ENCODE measurements around the gene NISCH. TPM values are rescaled to one million over a fixed set of nuclear protein-coding genes. Genes with fewer than 3 reads are reported as not detected.

Gene NISCH
- total RNA-seq (2022; extraction: Qiagen RNA extraction; ENCODE audit: low read depth) = 12.3 to 15.0 TPM (median 13.4 TPM) in 5 replicates

DNA sequence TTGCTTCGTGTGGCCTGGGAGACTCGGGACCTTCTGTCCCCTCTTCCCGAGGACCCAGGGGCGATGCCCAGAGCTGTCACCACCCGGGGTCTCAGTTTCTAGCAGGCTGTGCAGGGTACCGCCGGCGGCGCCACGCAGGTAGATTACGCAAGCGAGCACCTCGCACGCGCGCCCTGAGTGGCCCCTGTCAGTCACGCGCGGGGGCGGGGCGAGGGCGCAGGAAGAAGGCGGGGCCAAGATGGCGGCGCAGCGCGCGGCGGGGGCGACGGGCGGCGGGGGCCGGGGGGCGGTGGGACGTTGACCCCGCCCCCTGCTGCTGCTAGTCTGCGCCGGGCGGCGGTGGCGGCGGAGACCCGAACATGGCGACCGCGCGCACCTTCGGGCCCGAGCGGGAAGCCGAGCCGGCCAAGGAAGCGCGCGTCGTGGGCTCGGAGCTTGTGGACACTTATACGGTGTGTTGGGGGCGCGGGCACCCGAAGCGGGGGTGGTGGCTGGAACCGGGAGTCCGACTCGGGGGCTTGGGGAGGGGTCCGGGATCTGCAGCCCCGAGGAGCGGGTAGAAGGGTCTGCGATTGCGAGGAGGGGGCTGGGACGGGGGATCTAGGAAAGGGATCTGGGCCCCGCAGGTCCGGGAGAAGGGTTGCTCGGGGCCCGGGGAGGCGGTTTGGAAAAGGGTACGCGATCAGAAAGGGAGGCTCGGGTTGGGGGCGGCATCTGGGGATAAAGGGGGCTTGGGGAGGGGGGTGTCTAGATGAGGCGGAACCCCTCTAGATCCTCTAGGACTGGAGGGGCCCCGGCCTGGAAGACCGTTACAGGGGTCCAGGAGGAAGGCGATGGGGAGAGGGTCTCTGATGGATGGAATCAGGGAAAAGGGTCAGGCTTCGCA lies at the start of gene NISCH:
NISCH (plus strand) TSS at position 322 of the 886 bp plus-strand sequence; CDS start at position 360, 38 bp downstream.

DNA sequence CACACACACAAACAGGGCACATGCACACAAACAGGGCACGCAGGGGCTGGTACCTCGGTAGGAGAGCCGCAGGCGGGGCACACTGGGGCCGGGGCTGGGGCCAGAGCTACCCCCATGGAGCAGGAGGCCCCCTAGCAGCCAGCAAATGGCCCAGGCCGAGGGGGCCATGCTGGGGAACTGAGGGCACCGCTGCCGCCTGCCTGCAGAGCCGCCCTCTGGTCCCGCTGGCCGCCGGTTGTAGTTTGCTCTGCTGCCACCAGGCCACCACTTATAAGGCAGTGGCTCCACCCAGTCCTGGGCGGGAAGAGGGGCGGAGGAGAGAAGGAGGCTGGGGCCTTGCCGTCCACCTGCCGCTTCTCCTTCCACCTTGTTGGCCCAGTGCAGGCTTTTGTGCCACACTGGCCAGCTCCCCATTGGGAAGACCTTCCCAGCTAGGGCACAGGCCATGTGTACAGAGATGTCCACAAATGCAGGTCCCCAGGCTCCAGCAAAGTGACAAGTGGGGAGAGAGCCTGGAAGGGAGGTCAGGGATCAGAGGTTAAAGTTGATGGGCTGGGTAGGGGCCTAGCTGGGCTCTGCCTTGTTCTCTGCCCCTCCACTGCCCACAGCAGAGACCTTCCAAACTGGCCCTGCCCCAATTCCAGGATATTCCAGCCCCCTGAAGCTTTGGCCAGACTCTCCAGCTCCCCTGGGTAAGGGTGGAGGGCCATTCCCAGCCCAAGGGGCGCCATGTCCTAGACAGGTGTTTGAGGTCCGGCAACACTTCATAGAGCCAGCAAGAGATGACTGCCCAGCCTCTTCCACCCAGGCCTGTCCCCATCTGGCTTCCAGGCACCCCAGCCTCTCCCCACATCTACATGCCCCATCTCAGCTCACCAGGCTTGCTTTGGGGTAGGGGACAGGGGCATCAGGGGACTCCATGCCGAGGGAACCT lies 10.3 kb upstream of the NISCH start, which contains the start of gene SEMA3G:
SEMA3G (minus strand) TSS at position 244 of the 934 bp plus-strand sequence; CDS start at position 168, 76 bp downstream.

DNA sequence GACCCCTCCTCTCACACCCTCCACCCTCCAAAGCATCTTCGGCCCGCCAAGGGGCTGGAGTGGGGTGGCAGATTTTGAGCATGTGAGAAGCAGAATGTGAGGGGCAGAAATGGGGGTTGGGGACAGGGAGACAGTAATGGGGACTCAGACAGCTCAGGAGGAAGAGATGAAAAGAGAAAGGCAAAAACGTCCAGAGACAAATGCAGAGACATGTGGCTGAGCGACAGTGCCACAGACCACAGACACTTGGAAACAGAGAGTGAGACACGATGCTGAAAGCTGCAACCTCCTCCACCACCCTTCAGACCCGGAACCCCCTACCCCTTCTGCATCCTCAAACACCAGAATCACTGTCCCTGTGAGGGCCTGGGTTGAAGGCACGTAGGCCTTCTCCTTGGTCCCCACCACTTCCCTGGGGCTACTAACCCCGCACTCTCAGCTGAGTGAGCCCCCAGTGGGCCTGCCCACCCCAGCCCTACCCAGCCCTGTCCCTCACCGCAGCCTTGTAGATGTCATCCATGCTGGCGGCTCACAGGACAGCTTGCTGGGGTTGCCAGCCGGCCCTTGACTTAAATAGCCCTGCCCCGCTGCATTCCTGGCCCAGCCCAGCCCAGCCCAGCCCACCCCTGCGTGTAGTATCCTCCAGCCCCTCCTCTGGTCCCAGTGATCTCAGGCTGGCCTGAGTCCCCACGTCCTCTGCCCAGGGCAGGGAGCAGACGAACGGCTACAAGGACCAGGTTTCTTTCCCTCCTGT lies 1.7 kb upstream of the NISCH start, which contains the start of gene TNNC1:
TNNC1 (minus strand) TSS at position 546 of the 754 bp plus-strand sequence; CDS start at position 520, 26 bp downstream.

DNA sequence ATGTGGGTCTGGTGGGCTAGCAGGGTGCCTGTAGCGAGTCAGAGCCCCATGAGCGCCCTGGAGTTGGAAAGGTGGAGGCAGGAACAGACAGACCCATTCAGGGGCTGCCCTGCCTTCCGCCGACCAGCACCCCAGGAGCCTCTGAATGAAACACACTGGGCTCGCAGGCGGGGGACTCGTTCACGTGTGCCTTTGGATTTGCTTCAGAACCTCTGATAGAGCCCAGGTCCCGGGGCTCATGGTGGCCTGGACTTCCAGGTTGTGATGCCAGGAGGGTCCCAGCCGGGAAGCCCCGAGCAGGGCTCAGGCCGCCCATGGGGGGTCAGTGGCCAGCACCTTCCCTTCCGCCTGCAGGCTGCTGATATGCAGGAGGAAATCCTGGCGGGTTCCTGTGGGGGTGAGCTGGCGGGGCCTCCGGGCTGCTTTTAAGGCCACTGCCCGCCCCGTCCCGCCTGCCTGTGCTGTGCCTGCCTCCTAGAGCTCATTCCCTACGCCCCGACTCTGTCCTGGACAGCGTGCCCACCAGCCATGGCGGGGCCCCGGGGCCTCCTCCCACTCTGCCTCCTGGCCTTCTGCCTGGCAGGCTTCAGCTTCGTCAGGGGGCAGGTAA lies 39.6 kb downstream of the NISCH start, which contains the start of gene STAB1:
STAB1 (plus strand) TSS at position 453 of the 610 bp plus-strand sequence; CDS start at position 529, 76 bp downstream.

DNA sequence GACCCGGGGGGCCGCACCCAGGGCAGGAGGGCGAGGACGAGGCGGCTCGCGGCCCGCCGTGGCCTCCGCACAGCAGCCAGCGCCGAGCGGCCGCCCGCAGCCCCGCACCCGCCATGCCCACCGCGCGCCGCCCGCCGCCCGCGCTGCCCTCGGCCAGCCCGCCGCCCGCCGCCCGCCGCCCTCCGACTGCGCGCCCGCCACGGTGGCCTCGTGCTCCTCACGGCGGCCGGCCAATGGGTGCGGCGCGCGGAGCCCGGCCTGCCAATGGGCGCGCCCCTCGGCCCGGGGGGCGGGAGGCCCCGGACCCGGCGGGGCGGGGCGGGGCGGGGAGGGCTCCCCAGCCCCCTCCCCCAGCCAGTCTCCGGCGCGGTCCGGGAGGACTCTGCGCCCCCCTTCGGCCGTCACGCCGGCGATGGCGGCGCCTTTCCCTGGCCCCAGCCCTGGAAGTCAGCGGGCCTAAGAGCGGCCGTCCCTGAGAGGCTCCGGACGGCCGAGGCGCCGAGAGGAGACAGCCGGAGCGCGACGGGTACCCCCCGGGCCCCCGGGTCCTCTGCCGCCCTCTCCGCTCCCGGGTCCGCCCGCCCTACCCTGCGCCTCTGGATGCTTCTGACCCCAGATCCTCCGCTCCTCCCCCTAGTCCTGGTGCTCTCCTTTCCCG lies 78.3 kb downstream of the NISCH start, which contains the start of gene NT5DC2:
NT5DC2 (minus strand) TSS at position 235 of the 658 bp plus-strand sequence; CDS start at position 115, 120 bp downstream.

DNA sequence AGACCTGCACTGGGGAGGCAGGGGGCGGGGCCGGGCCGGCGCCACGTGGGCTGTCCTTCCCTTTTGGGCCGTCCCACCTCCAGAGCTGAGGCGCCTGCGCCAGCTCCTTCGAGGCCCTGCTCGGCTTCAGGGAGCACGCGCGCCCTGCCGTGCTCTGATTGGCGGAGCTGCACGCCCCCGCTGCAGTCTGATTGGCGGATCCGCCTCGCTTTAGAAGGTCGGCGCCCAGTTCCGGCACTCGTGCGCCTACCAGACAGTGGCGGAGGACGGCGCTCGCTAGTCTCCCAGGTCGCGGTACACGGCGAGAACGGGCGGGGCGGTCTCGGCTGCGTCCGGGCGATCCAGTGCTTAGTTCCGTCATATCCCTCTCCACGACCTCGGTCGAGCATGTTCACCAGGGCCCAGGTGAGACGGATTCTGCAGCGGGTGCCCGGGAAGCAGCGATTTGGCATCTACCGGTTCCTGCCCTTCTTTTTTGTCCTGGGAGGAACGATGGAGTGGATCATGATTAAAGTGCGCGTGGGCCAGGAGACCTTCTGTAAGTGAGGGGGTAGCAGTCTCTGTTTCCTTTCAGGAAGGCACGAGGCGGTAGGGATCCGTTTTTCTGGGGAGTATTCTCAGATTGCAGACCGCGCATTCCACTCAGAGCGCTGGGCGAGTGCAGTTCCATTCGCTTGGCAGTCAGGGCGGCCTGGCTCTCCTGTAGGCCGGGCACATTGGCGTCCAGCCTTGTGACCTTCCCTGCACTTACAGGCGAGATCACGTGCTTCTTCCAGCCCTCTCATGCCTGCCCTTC lies 81.2 kb downstream of the NISCH start, which contains the start of gene UQCC5:
UQCC5 (plus strand) TSS at position 237 of the 796 bp plus-strand sequence; CDS start at position 388, 151 bp downstream.

Other genes with a start within 250 kb of the NISCH start
- 0.08 TPM in 2 of 5 replicates, not detected in the others for gene TLR9, start 230.0 kb upstream of the NISCH start, total RNA-seq (2022; extraction: Qiagen RNA extraction; ENCODE audit: low read depth)
- 67.0 to 80.9 TPM (median 68.5 TPM) in 5 replicates for gene TWF2, start 216.4 kb upstream of the NISCH start, total RNA-seq (2022; extraction: Qiagen RNA extraction; ENCODE audit: low read depth)
- 4.2 to 5.8 TPM (median 5.2 TPM) in 5 replicates for gene PPM1M, start 209.8 kb upstream of the NISCH start, total RNA-seq (2022; extraction: Qiagen RNA extraction; ENCODE audit: low read depth)
- 49.8 to 53.8 TPM (median 52.2 TPM) in 5 replicates for gene WDR82, start 177.0 kb upstream of the NISCH start, total RNA-seq (2022; extraction: Qiagen RNA extraction; ENCODE audit: low read depth)
- gene GLYCTK, start 167.8 kb upstream of the NISCH start, total RNA-seq (2022; extraction: Qiagen RNA extraction; ENCODE audit: low read depth) = 3.2 to 4.9 TPM (median 4.7 TPM) in 5 replicates
- gene DNAH1, start 139.3 kb upstream of the NISCH start, total RNA-seq (2022; extraction: Qiagen RNA extraction; ENCODE audit: low read depth) = 0.52 to 1.1 TPM (median 1.1 TPM) in 5 replicates
- 32.7 to 41.2 TPM (median 39.4 TPM) in 5 replicates for gene BAP1, start 45.6 kb upstream of the NISCH start, total RNA-seq (2022; extraction: Qiagen RNA extraction; ENCODE audit: low read depth)
- 2.5 to 3.2 TPM (median 2.7 TPM) in 5 replicates for gene PHF7, start 44.9 kb upstream of the NISCH start, total RNA-seq (2022; extraction: Qiagen RNA extraction; ENCODE audit: low read depth)
- 0.05 to 0.15 TPM (median 0.10 TPM) in 5 replicates for gene SEMA3G, start 10.5 kb upstream of the NISCH start, total RNA-seq (2022; extraction: Qiagen RNA extraction; ENCODE audit: low read depth)
- gene TNNC1, start 1.6 kb upstream of the NISCH start, total RNA-seq (2022; extraction: Qiagen RNA extraction; ENCODE audit: low read depth) = 1.2 to 1.5 TPM (median 1.4 TPM) in 5 replicates
- 0.05 TPM in 1 of 5 replicates, not detected in the others for gene STAB1, start 39.7 kb downstream of the NISCH start, total RNA-seq (2022; extraction: Qiagen RNA extraction; ENCODE audit: low read depth)
- 78.9 to 109 TPM (median 101 TPM) in 5 replicates for gene NT5DC2, start 78.3 kb downstream of the NISCH start, total RNA-seq (2022; extraction: Qiagen RNA extraction; ENCODE audit: low read depth)
- 50.9 to 73.7 TPM (median 62.1 TPM) in 5 replicates for gene UQCC5, start 81.0 kb downstream of the NISCH start, total RNA-seq (2022; extraction: Qiagen RNA extraction; ENCODE audit: low read depth)
- 11.2 to 15.4 TPM (median 15.0 TPM) in 5 replicates for gene PBRM1, start 230.3 kb downstream of the NISCH start, total RNA-seq (2022; extraction: Qiagen RNA extraction; ENCODE audit: low read depth)
- 96.1 to 184 TPM (median 103 TPM) in 5 replicates for gene GNL3, start 230.4 kb downstream of the NISCH start, total RNA-seq (2022; extraction: Qiagen RNA extraction; ENCODE audit: low read depth)